22Rv1 (cell line): Measurements from ENCODE around the gene PITRM1.

ENCODE experiments used
- H3K27ac ChIP-seq: fragments of 450-650 bp; 2 replicates; pipeline ENCODE4 v1.5.1; 2017
- CTCF ChIP-seq: fragments of 450-650 bp; IDR thresholded peaks from 2 replicates; pipeline ENCODE4 v1.5.1; 2017; ENCODE audit warnings: mild to moderate bottlenecking
- ZFX ChIP-seq: fragments of 450-650 bp; IDR thresholded peaks from 2 replicates; pipeline ENCODE4 v1.6.1; 2017; ENCODE audit warnings: antibody characterized with exemption, borderline replicate concordance

The PITRM1 gene

GRCh38 chr10:3124412-3125175 lies 48.0 kb downstream of the PITRM1 start:
- no peak overlapping the region for H3K27ac ChIP-seq
- no peak for TF ChIP-seq CTCF
- TF ChIP-seq ZFX: no peak

GRCh38 chr10:3123571-3124411 lies 48.8 kb downstream of the PITRM1 start:
- TF ChIP-seq CTCF: no peak
- TF ChIP-seq ZFX: no peak
- H3K27ac ChIP-seq: no peak overlapping the region

- no peak overlapping the region for H3K27ac ChIP-seq
- TF ChIP-seq ZFX (no peak), CTCF (no peak)
These were observed 49.9 kb downstream of the PITRM1 start for GRCh38 chr10:3122486-3123205.

GRCh38 chr10:3122034-3122433 lies 50.5 kb downstream of the PITRM1 start:
- TF ChIP-seq CTCF: no peak
- TF ChIP-seq ZFX: no peak
- H3K27ac ChIP-seq: no peak overlapping the region

GRCh38 chr10:3119796-3120459 lies 52.7 kb downstream of the PITRM1 start:
- peak; percentile 29; the same call in 1 of the 2 replicates for TF ChIP-seq CTCF
- TF ChIP-seq ZFX: no peak

GRCh38 chr10:3118641-3119091 lies 53.9 kb downstream of the PITRM1 start:
- TF ChIP-seq CTCF (no peak), ZFX (no peak)
- no peak overlapping the region for H3K27ac ChIP-seq

More at GRCh38 chr10:3119796-3120459, 52.7 kb downstream of the PITRM1 start:
- H3K27ac ChIP-seq: no peak overlapping the region
